H1 (cell line): ENCODE results near the gene ZNF300. TPM values are rescaled to one million over a fixed set of nuclear protein-coding genes. Genes with fewer than 3 reads are reported as not detected.

ENCODE experiments used
- CTCF ChIP-seq, 3 experiments: IDR thresholded peaks; 1 replicate in 2 of 3; 2 replicates in 1 of 3; pipeline versions ENCODE4 v1.5.1 to v1.6.1; 2011; ENCODE audit warnings: low read length in 3 of 3, mild to moderate bottlenecking in 3 of 3, inconsistent platforms in 2 of 3, low read depth in 1 of 3, moderate library complexity in 1 of 3; ENCODE audit not compliant: insufficient read depth in 1 of 3; ENCODE audit errors: control extremely low read depth in 1 of 3
- GTF2F1 ChIP-seq: IDR thresholded peaks from 2 replicates; pipeline ENCODE4 v1.6.1; 2012; ENCODE audit warnings: low read depth, low read length, improper control_type of control experiment, borderline replicate concordance
- TAF1 ChIP-seq: IDR thresholded peaks from 2 replicates; pipeline ENCODE4 v1.6.1; 2011; ENCODE audit warnings: mild to moderate bottlenecking, low read depth, low read length
- TAF7 ChIP-seq: optimal IDR thresholded peaks from 2 replicates; pipeline ENCODE3; 2011; ENCODE audit warnings: low read depth, mild to moderate bottlenecking, inconsistent platforms, low read length, moderate library complexity, borderline replicate concordance
- polyA plus RNA-seq, 7 experiments: library from polyadenylated mRNA; depleted of rRNA in 3 of 7; stranded (reverse) in 5 of 7; unstranded in 2 of 7; fragments of >200 nt in 5 of 7; fragments of 200-250 nt in 2 of 7; gene quantifications; 1 replicate in 5 of 7; 2 replicates in 1 of 7; 4 replicates in 1 of 7; pipeline versions ENCODE4 v1.2.1 to v1.2.3, GENCODE V29; 2011 to 2013; ENCODE audit warnings: missing spikeins in 2 of 7, mixed read lengths in 2 of 7
- total RNA-seq: library from RNA; stranded (reverse); fragmentation: NEBNext Ultra II Directional; extraction: Animal tissue kit (Norgen Biotek cat#: 25700); gene quantifications from 2 replicates; pipeline ENCODE4 v1.2.1, GENCODE V29; 2021

Gene ZNF300
- total and polyA plus RNA-seq, 2 of the 8 experiments (the other 6 are each of a cell fraction or from before 2014, with no cell fraction given): 6.7 to 15.8 TPM

GRCh38 chr5:150945486-150945885 is 40.7 kb upstream of the ZNF300 start (continued):
- TF ChIP-seq TAF1 (no peak), TAF7 (no peak), CTCF (IDR thresholded peaks at IDR 0.05; ENCODE audit: control extremely low read depth in 1 of 3, insufficient read depth in 1 of 3, low read depth in 1 of 3, low read length in 3 of 3) (no peak), GTF2F1 (no peak)
- TF ChIP-seq, all 59 proteins: peak for 0
